Measurements from ENCODE around the gene GPR146.

GPR146 gene

GRCh38 chr7:1055956-1056784, 11.8 kb downstream of the GPR146 start:
- in situ Hi-C loops (cut with MboI; ENCODE audit: low sequenced_read_pairs), result no loop called here

- in situ Hi-C loops (cut with MboI; ENCODE audit: low sequenced_read_pairs), result no loop called here
Measured at GRCh38 chr7:1056785-1057410, 12.6 kb downstream of the GPR146 start.

GRCh38 chr7:1057416-1058291, 13.3 kb downstream of the GPR146 start:
- in situ Hi-C loops (cut with MboI; ENCODE audit: low sequenced_read_pairs), result no loop called here

GRCh38 chr7:1058311-1058710, 14.0 kb downstream of the GPR146 start:
- in situ Hi-C loops (cut with MboI; ENCODE audit: low sequenced_read_pairs), result no loop called here

GRCh38 chr7:1058821-1059199, 14.5 kb downstream of the GPR146 start:
- in situ Hi-C loops (cut with MboI; ENCODE audit: low sequenced_read_pairs), result no loop called here

- in situ Hi-C loops (cut with MboI; ENCODE audit: low sequenced_read_pairs), result no loop called here
Measured at GRCh38 chr7:1059200-1060091, 15.1 kb downstream of the GPR146 start.

GRCh38 chr7:1060315-1061072, 16.1 kb downstream of the GPR146 start:
- in situ Hi-C loops (cut with MboI; ENCODE audit: low sequenced_read_pairs), result no loop called here

- in situ Hi-C loops (cut with MboI; ENCODE audit: low sequenced_read_pairs), result no loop called here
Measured at GRCh38 chr7:1061180-1061579, 16.8 kb downstream of the GPR146 start.

- in situ Hi-C loops (cut with MboI; ENCODE audit: low sequenced_read_pairs), result no loop called here
Measured at GRCh38 chr7:1062296-1063294, 18.2 kb downstream of the GPR146 start.

- in situ Hi-C loops (cut with MboI; ENCODE audit: low sequenced_read_pairs), result no loop called here
Measured at GRCh38 chr7:1063361-1063760, 19.0 kb downstream of the GPR146 start.

GRCh38 chr7:1064581-1064980, 20.2 kb downstream of the GPR146 start:
- in situ Hi-C loops (cut with MboI; ENCODE audit: low sequenced_read_pairs), result no loop called here

GRCh38 chr7:1065263-1065584, 20.9 kb downstream of the GPR146 start:
- in situ Hi-C loops (cut with MboI; ENCODE audit: low sequenced_read_pairs), result no loop called here

- in situ Hi-C loops (cut with MboI; ENCODE audit: low sequenced_read_pairs), result no loop called here
Measured at GRCh38 chr7:1065585-1066241, 21.4 kb downstream of the GPR146 start.

GRCh38 chr7:1066242-1066588, 21.9 kb downstream of the GPR146 start:
- in situ Hi-C loops (cut with MboI; ENCODE audit: low sequenced_read_pairs), result no loop called here

- in situ Hi-C loops (cut with MboI; ENCODE audit: low sequenced_read_pairs), result no loop called here
Measured at GRCh38 chr7:1068013-1068412, 23.7 kb downstream of the GPR146 start.

GRCh38 chr7:1068619-1069018, 24.3 kb downstream of the GPR146 start:
- in situ Hi-C loops (cut with MboI; ENCODE audit: low sequenced_read_pairs), result no loop called here

- in situ Hi-C loops (cut with MboI; ENCODE audit: low sequenced_read_pairs), result no loop called here
Measured at GRCh38 chr7:1070544-1071011, 26.2 kb downstream of the GPR146 start.

- in situ Hi-C loops (cut with MboI; ENCODE audit: low sequenced_read_pairs), result no loop called here
Measured at GRCh38 chr7:1071731-1072254, 27.4 kb downstream of the GPR146 start.
